ENCODE measurements around the gene ZBTB6. TPM values are rescaled to one million over a fixed set of nuclear protein-coding genes. Genes with fewer than 3 reads are reported as not detected.

ZBTB6 gene
- total and polyA plus RNA-seq, 9 of the 15 experiments (the other 6 are each of a cell fraction or from before 2014, with no cell fraction given) = 1.4 to 7.2 (median 5.3) TPM

DNA sequence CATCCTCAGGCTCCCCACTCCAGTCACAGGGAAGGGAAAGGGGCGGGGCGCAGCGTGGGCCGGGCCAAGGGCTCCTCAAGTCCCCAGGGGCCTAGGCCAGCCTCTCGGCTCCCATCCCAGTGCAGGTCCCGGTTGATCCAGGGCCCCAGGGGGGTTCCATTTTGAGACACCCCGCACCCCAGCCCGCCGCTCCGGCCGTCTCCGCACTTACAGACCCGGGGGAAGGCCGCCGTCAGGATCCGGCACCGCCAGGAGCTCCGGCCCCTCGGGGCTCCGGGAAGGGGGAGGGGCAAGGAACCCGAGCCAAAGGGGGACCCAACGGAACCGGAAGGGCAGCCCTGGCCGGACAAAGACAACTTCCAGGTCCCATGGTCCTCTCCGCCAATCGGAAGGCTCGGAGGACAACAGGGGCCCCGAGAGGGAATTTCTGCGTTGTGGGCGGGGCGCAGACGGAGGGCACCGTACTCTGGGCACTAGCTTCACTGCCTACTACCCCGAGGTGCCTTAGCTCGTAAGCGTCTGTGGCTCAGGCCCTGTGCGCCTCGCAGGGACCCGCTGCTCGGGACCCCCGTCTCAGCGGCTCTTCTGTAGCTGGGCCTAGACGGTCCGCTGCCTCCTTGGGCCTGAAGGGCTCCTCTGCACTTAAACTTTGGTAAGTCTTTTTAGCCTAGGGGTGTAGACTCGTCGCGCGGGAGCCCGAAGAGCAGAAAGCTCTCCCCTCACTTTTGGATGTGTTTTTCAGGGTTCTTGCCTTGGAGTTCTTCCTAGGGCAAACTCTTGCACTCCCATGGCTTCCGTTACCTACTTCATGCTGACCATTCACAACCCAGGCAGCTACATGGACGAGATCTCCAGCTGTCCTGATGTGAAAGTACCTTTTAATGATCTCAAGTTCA, 18.4 kb upstream of the ZBTB6 start, which contains the start of gene ZBTB26 (continued):
- TF ChIP-seq ATF3 (IDR thresholded peaks at IDR 0.05) = no peak
- no peak for TF ChIP-seq ATF3 (CRISPR knock-in tag; conservative IDR thresholded peaks at IDR 0.05)
- peak; percentile 49; the same call in 1 of the 2 replicates for TF ChIP-seq GATAD2B (IDR thresholded peaks at IDR 0.05; ENCODE audit: borderline replicate concordance)
- no peak for TF ChIP-seq ZBTB26 (CRISPR knock-in tag; IDR thresholded peaks at IDR 0.05)
- TF ChIP-seq HBP1 (CRISPR knock-in tag; IDR thresholded peaks at IDR 0.05) = no peak
- no peak for TF ChIP-seq BCL6 (CRISPR knock-in tag; IDR thresholded peaks at IDR 0.05)
- TF ChIP-seq ZFPM2 (CRISPR knock-in tag; IDR thresholded peaks at IDR 0.05) = no peak
- no peak for TF ChIP-seq SMARCA4 (IDR thresholded peaks at IDR 0.05)
- TF ChIP-seq LEF1 (IDR thresholded peaks at IDR 0.05) = peak; percentile 39; the same call in 1 of the 2 replicates
- TF ChIP-seq, protein P1, sequence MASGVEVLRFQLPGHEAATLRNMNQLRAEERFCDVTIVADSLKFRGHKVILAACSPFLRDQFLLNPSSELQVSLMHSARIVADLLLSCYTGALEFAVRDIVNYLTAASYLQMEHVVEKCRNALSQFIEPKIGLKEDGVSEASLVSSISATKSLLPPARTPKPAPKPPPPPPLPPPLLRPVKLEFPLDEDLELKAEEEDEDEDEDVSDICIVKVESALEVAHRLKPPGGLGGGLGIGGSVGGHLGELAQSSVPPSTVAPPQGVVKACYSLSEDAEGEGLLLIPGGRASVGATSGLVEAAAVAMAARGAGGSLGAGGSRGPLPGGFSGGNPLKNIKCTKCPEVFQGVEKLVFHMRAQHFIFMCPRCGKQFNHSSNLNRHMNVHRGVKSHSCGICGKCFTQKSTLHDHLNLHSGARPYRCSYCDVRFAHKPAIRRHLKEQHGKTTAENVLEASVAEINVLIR (CRISPR knock-in tag; IDR thresholded peaks at IDR 0.05) = no peak
- TF ChIP-seq E2F3 (CRISPR knock-in tag; IDR thresholded peaks at IDR 0.05) = no peak
- 0 out of 2 replicates have a peak, but pooled peaks have one; percentile 8 for TF ChIP-seq EP300 (IDR thresholded peaks at IDR 0.05; ENCODE audit: low read length)
- peak; percentile 83 for TF ChIP-seq PHF8 (IDR thresholded peaks at IDR 0.05; ENCODE audit: borderline replicate concordance, low read length)
- no peak for TF ChIP-seq SMAD3 (CRISPR knock-in tag; conservative IDR thresholded peaks at IDR 0.05)
- TF ChIP-seq CHD1 (IDR thresholded peaks at IDR 0.05; ENCODE audit: low read length) = peak; percentile 33
- peak; percentile 25 for TF ChIP-seq NKRF (IDR thresholded peaks at IDR 0.05; ENCODE audit: borderline replicate concordance)
- TF ChIP-seq DPF2 (IDR thresholded peaks at IDR 0.05) = no peak
- no peak for TF ChIP-seq SMARCC2 (IDR thresholded peaks at IDR 0.05; ENCODE audit: low read depth)
- peak; percentile 75 for TF ChIP-seq HNRNPLL (IDR thresholded peaks at IDR 0.05; ENCODE audit: low read depth, low read length, poor library complexity, severe bottlenecking)
- no peak for TF ChIP-seq STAT5A (IDR thresholded peaks at IDR 0.05; ENCODE audit: borderline replicate concordance, low read length)
- TF ChIP-seq E2F5 (CRISPR knock-in tag; IDR thresholded peaks at IDR 0.05) = 0 out of 2 replicates have a peak, but pooled peaks have one; percentile 1
